SK-MEL-5 (cell line): ENCODE measurements around the gene BTNL3. TPM values are rescaled to one million over a fixed set of nuclear protein-coding genes. Genes with fewer than 3 reads are reported as not detected.
"Not testable (repeated sequence)": the region's sequence is repeated elsewhere in the genome, so short reads cannot be mapped to it uniquely, and the experiment has no call there.

ENCODE experiments used
- DNase-seq: peaks from one replicate; pipeline ENCODE4 v3.0.0-alpha.2; 2016; ENCODE audit warnings: low read depth, low spot score
- in situ Hi-C: cut with HindIII; loops from 2 replicates; pipeline ENCODE4 v1.10.0; 2016; ENCODE audit warnings: low sequenced_read_pairs, high pct_unique_total_duplicates, low pct_unique_long_range_greater_than_20kb
- total RNA-seq: library from RNA; depleted of rRNA; stranded (reverse); fragments of >200 nt; shearing (Covaris generic); gene quantifications from 2 replicates; pipeline ENCODE4 v1.2.3, GENCODE V29; 2014

The BTNL3 gene
- total RNA-seq, 1 experiment from 2014 or later = not detected

- in situ Hi-C loops = no loop called here
- no peak for DNase-seq
These were observed 19.5 kb downstream of the BTNL3 start for GRCh38 chr5:181008136-181008535.

- in situ Hi-C loops, DNase-seq: not testable (repeated sequence)
These were observed 21.4 kb downstream of the BTNL3 start for GRCh38 chr5:181010018-181010417.

- DNase-seq, in situ Hi-C loops: not testable (repeated sequence)
These were observed 26.0 kb downstream of the BTNL3 start for GRCh38 chr5:181014654-181015053.

- DNase-seq, in situ Hi-C loops: not testable (repeated sequence)
These were observed 28.8 kb downstream of the BTNL3 start for GRCh38 chr5:181017448-181017847.

GRCh38 chr5:181020688-181021087 lies 32.0 kb downstream of the BTNL3 start:
- in situ Hi-C loops = no loop called here
- no peak for DNase-seq

GRCh38 chr5:181024245-181025064 lies 35.8 kb downstream of the BTNL3 start:
- in situ Hi-C loops = no loop called here
- no peak for DNase-seq

GRCh38 chr5:181027452-181028031 lies 38.9 kb downstream of the BTNL3 start:
- in situ Hi-C loops = no loop called here
- DNase-seq = no peak

- in situ Hi-C loops = no loop called here
- DNase-seq = no peak
These were observed 39.6 kb downstream of the BTNL3 start for GRCh38 chr5:181028032-181028819.

GRCh38 chr5:181031716-181032115 lies 43.1 kb downstream of the BTNL3 start:
- no peak for DNase-seq
- in situ Hi-C loops = no loop called here

GRCh38 chr5:181035991-181036815 lies 47.6 kb downstream of the BTNL3 start:
- DNase-seq = peak; percentile 67
- in situ Hi-C loops = no loop called here

- DNase-seq = no peak
- in situ Hi-C loops = no loop called here
These were observed 48.2 kb downstream of the BTNL3 start for GRCh38 chr5:181036816-181037364.

GRCh38 chr5:181037365-181037861 lies 48.8 kb downstream of the BTNL3 start:
- DNase-seq = peak; percentile 6
- in situ Hi-C loops = no loop called here

GRCh38 chr5:181039471-181039870 lies 50.8 kb downstream of the BTNL3 start:
- in situ Hi-C loops = no loop called here
- DNase-seq = no peak

GRCh38 chr5:181039931-181040630 lies 51.4 kb downstream of the BTNL3 start, which contains the start of gene BTNL9:
TSS of gene BTNL9 (plus strand) at chr5:181040266. CDS start at chr5:181045490, 5,224 bp downstream.
- DNase-seq = no peak
- in situ Hi-C loops = no loop called here

- in situ Hi-C loops = no loop called here
These were observed 51.9 kb downstream of the BTNL3 start for GRCh38 chr5:181040631-181040945.

GRCh38 chr5:181041043-181041442 lies 52.4 kb downstream of the BTNL3 start:
- in situ Hi-C loops = no loop called here
- DNase-seq = no peak

More at GRCh38 chr5:181040631-181040945, 51.9 kb downstream of the BTNL3 start:
- no peak for DNase-seq
